Measurements from ENCODE around the gene GLRX3. TPM values are rescaled to one million over a fixed set of nuclear protein-coding genes. Genes with fewer than 3 reads are reported as not detected.

The GLRX3 gene
- total and polyA plus RNA-seq, 12 donors: 34.1 to 130 (median 65.5) TPM

GRCh38 chr10:130194991-130195645 is 58.9 kb downstream of the GLRX3 start:
- H3K4me3 ChIP-seq: no peak overlapping the region
- H3K27me3 ChIP-seq: peaks cover 0 to 14% (median 0%) of the 10 kb centered on the region in 7 donors
- no peak overlapping the region for H3K27ac ChIP-seq
- DNase-seq (no peak), ATAC-seq (no peak)
- H3K4me1 ChIP-seq: peaks cover 3 to 20% (median 8%) of the 10 kb centered on the region in 9 donors
- 84 to 87% methylated on average over 19 of the region's 19 CpGs for WGBS, 2 donors
- no peaks in the 10 kb centered on the region for H3K36me3 ChIP-seq
- intact Hi-C loops (cut with DNase I): loop anchor here in 9 of 10 donors (5.0 to 10.0 kb wide), 6 partner anchors 1590 to 1682 kb away; no protein-coding TSS in a partner anchor
- TF ChIP-seq CTCF (IDR thresholded peaks at IDR 0.05): no peak
- no peaks in the 10 kb centered on the region for H3K9me3 ChIP-seq

- WGBS, 2 donors: 82 to 83% methylated on average over 10 of the region's 10 CpGs
- DNase-seq: no peak
- ATAC-seq: no peak
- Histone ChIP-seq H3K4me1 (peaks cover under 1 to 14% (median 2%) of the 10 kb centered on the region in 9 donors), H3K36me3 (no peaks in the 10 kb centered on the region), H3K9me3 (no peaks in the 10 kb centered on the region), H3K27ac (no peak overlapping the region), H3K4me3 (no peak overlapping the region), H3K27me3 (peaks cover 0 to 7% (median 0%) of the 10 kb centered on the region in 7 donors)
- intact Hi-C loops (cut with DNase I): loop anchor here in 2 of 10 donors (10.0 kb wide), 2 partner anchors 1589 to 1679 kb away; no protein-coding TSS in a partner anchor
- TF ChIP-seq CTCF (IDR thresholded peaks at IDR 0.05): no peak
Observed at GRCh38 chr10:130195746-130196294, 59.6 kb downstream of the GLRX3 start.

- no peak overlapping the region for H3K27ac ChIP-seq
- ATAC-seq: no peak
- TF ChIP-seq CTCF (IDR thresholded peaks at IDR 0.05): no peak
- no peaks in the 10 kb centered on the region for H3K27me3 ChIP-seq
- peaks cover 0 to 13% (median 0%) of the 10 kb centered on the region in 9 donors for H3K4me1 ChIP-seq
- no peak for DNase-seq
- H3K4me3 ChIP-seq: no peak overlapping the region
- 90 to 93% methylated on average over 15 of the region's 15 CpGs for WGBS, 2 donors
- intact Hi-C loops (cut with DNase I): loop anchor here in 2 of 10 donors (10.0 kb wide), 2 partner anchors 1588 to 1678 kb away; no protein-coding TSS in a partner anchor
- no peaks in the 10 kb centered on the region for H3K36me3 ChIP-seq
- no peaks in the 10 kb centered on the region for H3K9me3 ChIP-seq
Observed at GRCh38 chr10:130196511-130197487, 60.6 kb downstream of the GLRX3 start.

- H3K36me3 ChIP-seq: no peaks in the 10 kb centered on the region
- no peak for TF ChIP-seq CTCF (IDR thresholded peaks at IDR 0.05)
- ATAC-seq: no peak
- no peak overlapping the region for H3K4me3 ChIP-seq
- intact Hi-C loops (cut with DNase I): loop anchor here in 2 of 10 donors (10.0 kb wide), 2 partner anchors 1586 to 1676 kb away; no protein-coding TSS in a partner anchor
- DNase-seq: no peak
- no peak overlapping the region for H3K27ac ChIP-seq
- peaks cover 0 to 9% (median 0%) of the 10 kb centered on the region in 9 donors for H3K4me1 ChIP-seq
- WGBS, 2 donors: 83 to 84% methylated on average over 6 of the region's 6 CpGs
- no peaks in the 10 kb centered on the region for H3K9me3 ChIP-seq
- H3K27me3 ChIP-seq: no peaks in the 10 kb centered on the region
Observed at GRCh38 chr10:130198651-130199050, 62.5 kb downstream of the GLRX3 start.

All from heart right ventricle (tissue), 16 donors.